ENCODE measurements around the gene ATP5IF1.

DNA sequence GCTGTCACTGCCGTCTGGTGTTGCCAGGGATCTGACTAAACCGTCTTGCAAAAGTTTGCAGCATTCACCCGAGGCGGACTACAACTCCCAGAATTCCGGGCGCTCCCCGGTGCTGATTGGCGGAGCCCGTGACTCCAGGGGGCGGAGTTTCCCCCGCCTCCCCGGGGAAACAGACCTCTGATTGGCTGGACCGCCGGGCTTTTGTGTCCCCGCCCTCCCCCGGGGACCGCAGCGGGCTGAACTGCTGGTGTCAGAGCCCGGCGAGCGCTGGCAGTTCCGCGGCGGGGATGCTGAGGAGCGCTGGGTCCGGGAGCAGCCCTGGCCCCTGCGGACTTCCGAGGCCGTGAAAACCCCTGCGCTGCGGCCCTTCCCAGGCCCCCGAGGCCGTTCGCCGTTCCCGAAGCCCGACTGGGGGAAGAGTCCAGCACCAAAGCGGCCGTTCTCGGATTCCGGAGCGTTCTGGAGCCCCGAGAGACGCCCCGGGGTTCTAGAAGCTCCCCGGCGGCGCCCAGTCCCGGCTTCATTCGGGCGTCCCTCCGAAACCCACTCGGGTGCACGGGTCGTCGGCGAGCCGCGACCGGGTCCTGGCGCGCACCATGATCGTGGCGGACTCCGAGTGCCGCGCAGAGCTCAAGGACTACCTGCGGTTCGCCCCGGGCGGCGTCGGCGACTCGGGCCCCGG lies 23.5 kb downstream of the ATP5IF1 start, which contains the start of gene SESN2:
- TF ChIP-seq EP300 (IDR thresholded peaks at IDR 0.05): no peak
- TF ChIP-seq, protein P1, sequence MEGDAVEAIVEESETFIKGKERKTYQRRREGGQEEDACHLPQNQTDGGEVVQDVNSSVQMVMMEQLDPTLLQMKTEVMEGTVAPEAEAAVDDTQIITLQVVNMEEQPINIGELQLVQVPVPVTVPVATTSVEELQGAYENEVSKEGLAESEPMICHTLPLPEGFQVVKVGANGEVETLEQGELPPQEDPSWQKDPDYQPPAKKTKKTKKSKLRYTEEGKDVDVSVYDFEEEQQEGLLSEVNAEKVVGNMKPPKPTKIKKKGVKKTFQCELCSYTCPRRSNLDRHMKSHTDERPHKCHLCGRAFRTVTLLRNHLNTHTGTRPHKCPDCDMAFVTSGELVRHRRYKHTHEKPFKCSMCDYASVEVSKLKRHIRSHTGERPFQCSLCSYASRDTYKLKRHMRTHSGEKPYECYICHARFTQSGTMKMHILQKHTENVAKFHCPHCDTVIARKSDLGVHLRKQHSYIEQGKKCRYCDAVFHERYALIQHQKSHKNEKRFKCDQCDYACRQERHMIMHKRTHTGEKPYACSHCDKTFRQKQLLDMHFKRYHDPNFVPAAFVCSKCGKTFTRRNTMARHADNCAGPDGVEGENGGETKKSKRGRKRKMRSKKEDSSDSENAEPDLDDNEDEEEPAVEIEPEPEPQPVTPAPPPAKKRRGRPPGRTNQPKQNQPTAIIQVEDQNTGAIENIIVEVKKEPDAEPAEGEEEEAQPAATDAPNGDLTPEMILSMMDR (IDR thresholded peaks at IDR 0.05): no peak

Data from upper lobe of left lung (tissue), 4 donors.